Mammary epithelial cell (primary cell): ENCODE measurements around the gene ELMO1.

Experiments used
- CTCF ChIP-seq, 2 donors: IDR thresholded peaks in 1 of 2; conservative IDR thresholded peaks in 1 of 2; 2 replicates each; pipeline ENCODE4 v1.5.1; 2011 to 2012; ENCODE audit warnings: inconsistent platforms in 2 of 2, low read length in 2 of 2, mild to moderate bottlenecking in 2 of 2, control low read depth in 1 of 2, low read depth in 1 of 2; ENCODE audit not compliant: insufficient read depth in 1 of 2; ENCODE audit errors: extremely low read depth in 1 of 2
- EZH2 ChIP-seq: IDR thresholded peaks from 2 replicates; pipeline ENCODE4 v1.6.1; 2012; ENCODE audit warnings: low read length, inconsistent platforms, borderline replicate concordance

- no peak for TF ChIP-seq CTCF (conservative IDR thresholded peaks at IDR 0.05 in 1 of 2, IDR thresholded peaks at IDR 0.05 in 1 of 2; ENCODE audit: extremely low read depth in 1 of 2, insufficient read depth in 1 of 2, low read depth in 1 of 2, low read length in 2 of 2)
- TF ChIP-seq EZH2, result no peak
Observed at GRCh38 chr7:37007268-37007667, 441.4 kb downstream of the ELMO1 start.
